Middle frontal gyrus (tissue), 1 donor: Measurements from ENCODE around the gene SSH2.
A peak's percentile ranks its signal among the peaks of the same experiment; 100 is the strongest.
"Not testable (repeated sequence)": the region's sequence is repeated elsewhere in the genome, so short reads cannot be mapped to it uniquely, and the experiment has no call there.

Source experiments
- DNase-seq: peaks from one replicate; pipeline ENCODE4 v3.0.0-alpha.2; 2015; ENCODE audit warnings: low spot score; ENCODE audit errors: extremely low spot score

SSH2 gene

DNA sequence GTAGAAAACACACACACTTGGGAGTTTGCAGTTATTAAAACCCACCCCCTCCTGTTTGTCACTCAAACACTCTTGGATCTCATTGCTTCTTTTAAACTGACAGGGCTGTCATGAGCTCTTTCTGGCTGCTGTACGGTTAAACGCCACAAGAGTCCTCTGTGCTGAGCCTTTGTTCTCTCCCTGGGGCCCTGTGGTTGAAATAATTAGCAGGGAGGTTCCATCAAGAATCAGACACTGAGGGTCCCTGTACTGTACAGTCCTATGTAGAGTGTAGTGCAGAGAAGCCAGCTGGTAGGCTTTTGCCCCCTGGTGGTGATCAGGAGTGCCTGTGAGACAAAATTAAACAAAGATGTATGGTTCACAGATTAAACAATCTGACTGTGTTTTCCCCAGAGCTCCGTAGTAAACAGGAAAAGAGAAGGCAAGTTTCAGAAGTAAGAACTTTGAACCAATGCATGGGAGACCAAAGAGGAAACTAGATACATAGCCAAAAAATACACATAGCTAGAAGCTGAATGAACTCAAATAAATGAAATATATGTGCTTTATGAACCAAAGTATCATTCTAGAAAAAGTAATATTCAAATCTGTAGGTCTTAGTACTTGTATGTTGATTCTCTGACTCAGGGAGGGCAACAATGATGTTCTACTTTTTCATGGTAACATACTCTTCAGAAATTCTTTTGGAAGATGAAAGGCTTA, 1.4 kb upstream of the SSH2 start:
- DNase-seq = peak; percentile 76

DNA sequence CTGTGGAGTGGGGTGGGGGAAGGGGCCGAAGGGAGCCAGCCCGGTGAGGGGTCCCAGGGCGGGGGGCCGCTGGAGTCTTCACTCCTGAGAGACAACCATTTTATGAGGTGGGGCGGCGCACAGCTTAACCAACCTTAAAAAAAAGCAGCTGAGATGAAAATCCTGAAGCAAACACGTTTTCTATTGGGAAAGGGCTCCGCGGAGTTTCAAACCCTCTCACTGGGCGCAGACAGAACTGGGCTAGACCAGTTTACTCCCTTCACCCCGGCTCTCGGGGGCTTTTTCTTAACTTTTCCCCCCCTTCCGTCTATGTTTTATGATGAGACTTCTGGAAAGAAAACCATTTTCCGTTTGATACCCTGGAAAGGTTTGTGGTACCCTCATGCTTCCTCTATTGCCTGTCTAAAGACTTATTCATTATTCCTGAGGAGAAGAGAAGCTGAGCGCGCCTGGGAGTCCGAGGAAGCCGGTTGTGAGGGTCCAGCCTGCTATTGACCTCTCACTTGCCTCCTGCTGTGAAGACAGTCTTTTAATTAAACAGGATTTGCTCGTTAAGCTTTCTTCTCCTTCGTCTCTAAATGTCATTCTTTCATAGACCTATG, 482 bp upstream of the SSH2 start:
- DNase-seq = no peak

DNA sequence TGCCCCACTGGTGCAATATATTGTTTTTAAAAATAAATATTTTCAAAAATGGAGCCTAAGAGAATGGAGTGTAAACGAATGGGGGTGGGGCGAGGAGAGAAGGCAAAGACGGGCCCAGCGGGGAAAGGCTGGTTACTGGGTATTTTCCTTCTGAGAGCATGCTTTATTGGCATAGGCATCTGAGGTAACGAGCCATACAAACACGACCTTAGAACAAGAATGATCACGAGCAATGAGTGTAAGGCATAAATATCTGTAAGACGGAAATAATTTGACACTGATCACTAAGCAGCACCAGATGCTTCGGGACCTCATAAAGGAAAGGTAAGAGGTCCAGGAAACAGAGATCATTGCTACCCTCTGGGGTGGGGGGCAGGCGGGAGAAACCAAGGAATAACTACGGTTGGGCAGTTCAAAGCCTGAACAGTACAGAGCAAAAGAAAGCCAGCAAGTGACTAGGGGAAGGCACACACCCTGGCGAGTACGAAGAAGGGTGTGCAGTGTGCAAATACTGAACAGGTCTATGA, 959 bp downstream of the SSH2 start:
- no peak for DNase-seq

DNA sequence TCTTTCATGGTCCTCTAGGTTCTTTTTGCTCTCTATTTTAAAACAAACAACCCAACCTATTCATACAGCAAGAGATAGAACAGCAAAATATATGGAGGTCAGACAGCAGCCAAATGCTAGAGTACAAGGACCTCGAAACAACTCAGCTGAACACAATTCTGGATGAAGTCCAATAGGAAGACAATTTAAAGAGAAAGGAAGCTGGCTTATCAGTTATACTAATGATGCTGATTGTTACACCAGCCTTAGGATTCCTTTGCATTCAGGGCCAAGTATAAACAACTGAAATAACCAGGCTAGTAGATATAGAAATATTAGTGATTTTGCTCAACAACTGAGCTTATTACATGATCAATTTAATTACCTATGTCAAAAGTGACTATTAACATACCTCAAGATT, 2.5 kb downstream of the SSH2 start:
- no peak for DNase-seq

GRCh38 chr17:29924786-29925185, 5.2 kb downstream of the SSH2 start:
- no peak for DNase-seq

DNA sequence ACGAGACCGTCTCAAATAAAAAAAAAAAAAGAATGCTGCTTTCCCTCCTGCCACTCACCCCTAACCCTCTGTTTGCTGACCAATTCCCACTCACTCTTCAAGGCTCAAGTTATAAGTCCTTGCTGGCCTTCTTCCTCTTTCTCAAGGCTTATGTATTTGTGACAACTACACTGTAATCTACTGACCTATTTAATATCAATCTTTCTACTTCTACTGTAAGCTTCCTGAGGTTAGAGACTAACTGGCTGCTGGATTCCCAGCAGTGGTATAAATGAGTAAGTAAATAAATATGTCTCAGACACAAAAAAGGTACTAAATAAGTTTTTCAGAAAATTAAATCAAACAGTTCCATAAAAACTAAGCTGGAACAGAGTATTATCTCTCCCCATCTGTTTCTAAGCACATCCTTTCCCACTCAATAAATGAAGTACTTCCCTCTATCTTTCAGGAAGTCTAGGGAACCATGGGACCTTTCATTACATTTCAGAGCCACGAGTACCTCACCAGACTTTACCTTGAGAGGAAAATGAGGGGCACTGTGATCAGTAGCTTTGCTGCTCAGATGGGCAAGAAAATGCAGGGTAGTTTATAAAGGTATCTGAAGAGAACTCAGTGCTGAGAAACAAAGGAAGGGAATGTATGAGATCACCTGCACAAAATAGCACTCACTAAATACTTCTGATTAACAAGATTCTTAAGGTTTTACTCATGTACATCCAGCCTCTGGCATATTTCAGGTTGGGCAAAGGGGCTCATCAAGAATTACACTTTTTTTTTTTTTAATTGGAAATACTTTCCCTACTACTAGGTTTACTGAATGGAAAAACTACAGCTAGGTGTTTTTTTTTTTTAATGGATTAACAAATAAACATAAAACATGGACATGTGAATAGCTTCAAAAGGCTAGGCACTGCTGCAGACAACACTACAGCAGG, 10.8 kb downstream of the SSH2 start:
- no peak for DNase-seq

DNA sequence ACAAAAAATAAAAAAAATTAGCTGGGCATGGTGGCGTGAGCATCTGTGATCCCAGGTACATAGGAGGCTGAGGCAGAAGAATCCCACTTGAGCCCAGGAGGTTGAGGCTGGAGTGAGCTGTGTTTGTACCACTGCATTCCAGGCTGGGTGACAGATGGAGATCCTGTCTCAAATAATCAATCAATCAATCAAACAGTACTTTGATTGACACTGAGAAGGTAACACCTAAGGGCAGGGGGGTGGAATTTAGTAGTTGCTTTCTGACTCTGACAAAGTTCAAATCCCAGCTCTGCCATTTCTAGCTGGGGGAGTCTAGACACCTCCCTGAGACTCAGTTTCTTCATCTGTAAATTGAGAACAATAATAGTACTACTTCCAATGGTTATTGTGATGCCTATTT, 12.0 kb downstream of the SSH2 start:
- DNase-seq = no peak

GRCh38 chr17:29914819-29915537, 15.1 kb downstream of the SSH2 start:
- no peak for DNase-seq

- no peak for DNase-seq
Measured at GRCh38 chr17:29911641-29912177, 18.3 kb downstream of the SSH2 start.

- DNase-seq = no peak
Measured at GRCh38 chr17:29909236-29910003, 20.6 kb downstream of the SSH2 start.

GRCh38 chr17:29906969-29907368, 23.1 kb downstream of the SSH2 start:
- no peak for DNase-seq

GRCh38 chr17:29905879-29906167, 24.2 kb downstream of the SSH2 start:
- no peak for DNase-seq

DNA sequence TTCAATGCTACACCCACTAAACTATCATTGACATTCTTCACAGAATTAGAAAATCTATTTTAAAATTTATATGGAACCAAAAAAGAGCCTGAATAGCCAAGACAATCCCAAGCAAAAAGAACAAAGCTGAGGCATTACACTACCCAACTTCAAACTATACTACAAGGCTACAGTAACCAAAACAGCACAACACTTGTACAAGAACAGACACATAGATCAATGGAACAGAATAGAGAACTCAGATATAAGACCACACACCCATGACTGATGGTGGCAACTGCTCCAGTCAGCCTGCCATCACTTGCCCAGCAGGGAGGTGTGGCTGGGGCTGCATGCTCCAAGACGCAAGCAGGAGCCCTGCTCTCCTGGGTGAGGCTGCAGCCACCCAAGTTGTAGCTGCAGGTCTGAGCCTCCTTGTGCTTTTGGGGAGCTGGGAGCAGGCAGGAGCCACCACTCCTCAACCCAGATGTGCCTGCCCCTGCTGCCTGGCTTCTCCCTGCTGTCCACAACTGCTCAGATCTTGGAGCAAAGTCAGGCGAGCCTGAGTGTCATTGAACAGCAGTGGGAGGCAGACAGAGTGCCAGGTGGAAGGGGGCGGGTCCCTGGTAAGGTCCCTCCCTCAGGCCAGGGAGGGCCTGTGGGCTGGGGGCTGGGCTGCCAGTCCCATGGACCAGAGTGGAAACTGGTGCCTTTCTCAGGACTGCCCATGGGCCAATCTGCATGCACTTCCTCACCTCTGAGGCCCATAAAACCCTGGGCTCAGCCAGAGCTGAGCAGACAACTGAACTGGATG, 24.7 kb downstream of the SSH2 start:
- DNase-seq = no peak

DNA sequence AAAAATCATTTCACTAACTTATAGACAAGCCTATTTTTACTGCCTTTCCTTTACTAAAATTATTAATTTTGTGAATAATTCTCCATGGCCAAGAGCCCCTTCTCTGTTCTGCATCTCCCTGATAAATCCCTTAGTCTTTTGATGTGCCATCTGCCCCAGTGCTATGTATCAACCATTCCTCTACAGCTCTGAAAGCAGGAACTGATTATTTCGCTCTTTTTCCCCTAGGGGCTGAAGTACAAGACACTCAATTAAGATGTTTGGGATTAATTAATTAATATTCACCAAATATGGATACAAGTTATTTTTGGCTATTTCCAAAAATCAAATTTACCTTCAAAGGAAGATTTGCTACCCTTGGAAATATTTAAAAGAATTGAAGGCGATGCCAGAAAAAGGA, 26.6 kb downstream of the SSH2 start:
- DNase-seq = no peak

DNA sequence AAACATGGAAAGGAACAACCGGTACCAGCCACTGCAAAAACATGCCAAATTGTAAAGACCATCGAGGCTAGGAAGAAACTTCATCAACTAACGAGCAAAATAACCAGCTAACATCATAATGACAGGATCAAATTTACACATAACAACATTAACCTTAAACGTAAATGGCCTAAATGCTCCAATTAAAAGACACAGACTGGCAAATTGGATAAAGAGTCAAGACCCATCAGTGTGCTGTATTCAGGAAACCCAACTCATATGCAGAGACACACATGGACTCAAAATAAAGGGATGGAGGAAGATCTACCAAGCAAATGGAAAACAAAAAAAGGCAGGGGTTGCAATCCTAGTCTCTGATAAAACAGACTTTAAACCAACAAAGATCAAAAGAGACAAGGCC, 32.9 kb downstream of the SSH2 start:
- not testable (repeated sequence) for DNase-seq

GRCh38 chr17:29892201-29892600, 37.8 kb downstream of the SSH2 start:
- DNase-seq = no peak

- no peak for DNase-seq
Measured at GRCh38 chr17:29891131-29891530, 38.9 kb downstream of the SSH2 start.

GRCh38 chr17:29885031-29885640, 44.9 kb downstream of the SSH2 start:
- no peak for DNase-seq

DNA sequence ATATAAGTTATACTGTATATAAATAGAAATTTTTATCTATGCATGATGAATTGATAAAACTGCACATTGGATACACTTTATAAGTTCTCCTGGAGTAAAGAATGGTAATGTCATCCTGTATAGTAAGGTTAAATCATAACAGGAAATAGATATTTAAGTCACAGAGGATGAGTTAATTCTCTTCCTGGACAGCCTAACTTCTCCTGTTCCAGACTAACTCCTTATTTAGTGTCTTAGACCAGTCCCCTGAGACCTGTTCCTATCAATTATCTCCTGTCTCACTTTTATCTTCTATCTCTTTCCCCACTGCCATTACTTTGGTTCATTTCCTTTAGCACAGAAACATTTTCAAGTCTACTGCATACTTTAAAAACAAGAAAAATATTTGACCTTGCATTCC, 46.5 kb downstream of the SSH2 start:
- DNase-seq = no peak
